HEK293 (cell line): ENCODE measurements around the gene C1QL4.
A peak's percentile ranks its signal among the peaks of the same experiment; 100 is the strongest.

Experiments used
- GLIS1 ChIP-seq: fragments of 450-650 bp; formaldehyde crosslinking; IDR thresholded peaks from 2 replicates; pipeline ENCODE4 v1.5.1; 2016; ENCODE audit warnings: missing biosample characterization, missing genetic modification characterization
- GLIS2 ChIP-seq: fragments of 450-650 bp; formaldehyde crosslinking; IDR thresholded peaks from 2 replicates; pipeline ENCODE4 v1.5.1; 2016; ENCODE audit warnings: missing biosample characterization, missing genetic modification characterization
- HOXC10 ChIP-seq: sonication (generic); formaldehyde crosslinking; IDR thresholded peaks from 2 replicates; pipeline ENCODE4 v1.8.1; 2023; ENCODE audit warnings: mild to moderate bottlenecking, missing genetic modification reagents
- PRDM6 ChIP-seq: fragments of 450-650 bp; formaldehyde crosslinking; IDR thresholded peaks from 2 replicates; pipeline ENCODE4 v1.5.1; 2017; ENCODE audit warnings: missing biosample characterization, missing genetic modification characterization
- RBAK ChIP-seq: fragments of 450-650 bp; formaldehyde crosslinking; IDR thresholded peaks from 2 replicates; pipeline ENCODE4 v1.5.1; 2016; ENCODE audit warnings: missing biosample characterization, missing genetic modification characterization
- SP7 ChIP-seq: fragments of 450-650 bp; formaldehyde crosslinking; IDR thresholded peaks from 2 replicates; pipeline ENCODE4 v1.5.1; 2016; ENCODE audit warnings: missing biosample characterization, missing genetic modification characterization
- TRIM28 ChIP-seq: IDR thresholded peaks from 2 replicates; pipeline ENCODE4 v1.6.1; 2011; ENCODE audit warnings: low read length, control low read depth, borderline replicate concordance
- ZBTB17 ChIP-seq: fragments of 450-650 bp; formaldehyde crosslinking; IDR thresholded peaks from 2 replicates; pipeline ENCODE4 v1.5.1; 2016; ENCODE audit warnings: missing biosample characterization, missing genetic modification characterization
- ZBTB6 ChIP-seq: fragments of 450-650 bp; formaldehyde crosslinking; IDR thresholded peaks from 2 replicates; pipeline ENCODE4 v1.5.1; 2017; ENCODE audit warnings: missing biosample characterization, missing genetic modification characterization
- ZEB2 ChIP-seq: fragments of 450-650 bp; formaldehyde crosslinking; IDR thresholded peaks from 2 replicates; pipeline ENCODE4 v1.5.1; 2016; ENCODE audit warnings: missing biosample characterization, missing genetic modification characterization
- ZFP69B ChIP-seq: fragments of 450-650 bp; formaldehyde crosslinking; IDR thresholded peaks from 2 replicates; pipeline ENCODE4 v1.5.1; 2016; ENCODE audit warnings: missing biosample characterization, missing genetic modification characterization
- ZIC2 ChIP-seq: fragments of 450-650 bp; formaldehyde crosslinking; IDR thresholded peaks from 2 replicates; pipeline ENCODE4 v1.5.1; 2016; ENCODE audit warnings: missing biosample characterization, missing genetic modification characterization
- ZNF155 ChIP-seq: fragments of 450-650 bp; formaldehyde crosslinking; IDR thresholded peaks from 2 replicates; pipeline ENCODE4 v1.5.1; 2016; ENCODE audit warnings: missing biosample characterization, missing genetic modification characterization
- ZNF2 ChIP-seq: fragments of 450-650 bp; formaldehyde crosslinking; IDR thresholded peaks from 2 replicates; pipeline ENCODE4 v1.5.1; 2016; ENCODE audit warnings: missing biosample characterization, missing genetic modification characterization
- ZNF24 ChIP-seq: fragments of 450-650 bp; formaldehyde crosslinking; IDR thresholded peaks from 2 replicates; pipeline ENCODE4 v1.5.1; 2016; ENCODE audit warnings: missing biosample characterization, missing genetic modification characterization
- ZNF335 ChIP-seq: fragments of 450-650 bp; formaldehyde crosslinking; conservative IDR thresholded peaks from 2 replicates; pipeline ENCODE4 v1.5.1; 2016; ENCODE audit warnings: missing biosample characterization, missing genetic modification characterization
- ZNF341 ChIP-seq: fragments of 450-650 bp; formaldehyde crosslinking; IDR thresholded peaks from 2 replicates; pipeline ENCODE4; 2016; ENCODE audit warnings: low read depth, missing biosample characterization, missing genetic modification characterization
- ZNF391 ChIP-seq: fragments of 450-650 bp; formaldehyde crosslinking; IDR thresholded peaks from 2 replicates; pipeline ENCODE4 v1.5.1; 2016; ENCODE audit warnings: low read depth, missing biosample characterization, missing genetic modification characterization, borderline replicate concordance
- ZNF423 ChIP-seq: fragments of 450-650 bp; formaldehyde crosslinking; IDR thresholded peaks from 2 replicates; pipeline ENCODE4 v1.5.1; 2016; ENCODE audit warnings: missing biosample characterization, missing genetic modification characterization
- ZNF501 ChIP-seq: fragments of 450-650 bp; formaldehyde crosslinking; IDR thresholded peaks from 2 replicates; pipeline ENCODE4 v1.5.1; 2016; ENCODE audit warnings: missing biosample characterization, missing genetic modification characterization
- ZNF544 ChIP-seq: fragments of 450-650 bp; formaldehyde crosslinking; IDR thresholded peaks from 2 replicates; pipeline ENCODE4 v1.5.0; 2017; ENCODE audit warnings: missing biosample characterization, missing genetic modification characterization
- ZNF777 ChIP-seq: fragments of 450-650 bp; formaldehyde crosslinking; IDR thresholded peaks from 2 replicates; pipeline ENCODE4 v1.5.1; 2017; ENCODE audit warnings: missing biosample characterization, missing genetic modification characterization, borderline replicate concordance
- TF ChIP-seq, protein P1 (sequence below): fragments of 450-650 bp; formaldehyde crosslinking; IDR thresholded peaks from 2 replicates; pipeline ENCODE4 v1.5.1; 2016; ENCODE audit warnings: missing biosample characterization, missing genetic modification characterization
- TF ChIP-seq, protein P2 (sequence below): fragments of 450-650 bp; formaldehyde crosslinking; IDR thresholded peaks from 2 replicates; pipeline ENCODE4 v1.5.1; 2016; ENCODE audit warnings: missing biosample characterization, missing genetic modification characterization
- TF ChIP-seq, protein P3 (sequence below): fragments of 450-650 bp; formaldehyde crosslinking; IDR thresholded peaks from 2 replicates; pipeline ENCODE4 v1.5.1; 2016; ENCODE audit warnings: missing biosample characterization, missing genetic modification characterization
- TF ChIP-seq, protein P4 (sequence below): fragments of 450-650 bp; formaldehyde crosslinking; optimal IDR thresholded peaks from 2 replicates; pipeline ENCODE3; 2016; ENCODE audit warnings: missing biosample characterization, mild to moderate bottlenecking, missing genetic modification characterization
- TF ChIP-seq, protein P5 (sequence below): fragments of 450-650 bp; formaldehyde crosslinking; IDR thresholded peaks from 2 replicates; pipeline ENCODE4 v1.5.1; 2017; ENCODE audit warnings: missing biosample characterization, missing genetic modification characterization
- TF ChIP-seq, protein P6 (sequence below): fragments of 450-650 bp; formaldehyde crosslinking; IDR thresholded peaks from 2 replicates; pipeline ENCODE4 v1.5.1; 2016; ENCODE audit warnings: missing biosample characterization, missing genetic modification characterization

Gene C1QL4

GRCh38 chr12:49342914-49343731 lies 6.1 kb upstream of the C1QL4 start (continued):
- TF ChIP-seq SP7 (tag by site-specific recombination) = peak; percentile 24; the same call in 1 of the 2 replicates
- TF ChIP-seq ZIC2 (tag by site-specific recombination) = peak; percentile 4; the same call in 1 of the 2 replicates
- peak; percentile 59 for TF ChIP-seq ZEB2 (tag by site-specific recombination)
- TF ChIP-seq ZNF2 (tag by site-specific recombination) = no peak
- TF ChIP-seq ZFP69B (tag by site-specific recombination) = no peak
- TF ChIP-seq ZNF335 = peak; percentile 59
- no peak for TF ChIP-seq PRDM6 (tag by site-specific recombination)
- TF ChIP-seq, protein P1, sequence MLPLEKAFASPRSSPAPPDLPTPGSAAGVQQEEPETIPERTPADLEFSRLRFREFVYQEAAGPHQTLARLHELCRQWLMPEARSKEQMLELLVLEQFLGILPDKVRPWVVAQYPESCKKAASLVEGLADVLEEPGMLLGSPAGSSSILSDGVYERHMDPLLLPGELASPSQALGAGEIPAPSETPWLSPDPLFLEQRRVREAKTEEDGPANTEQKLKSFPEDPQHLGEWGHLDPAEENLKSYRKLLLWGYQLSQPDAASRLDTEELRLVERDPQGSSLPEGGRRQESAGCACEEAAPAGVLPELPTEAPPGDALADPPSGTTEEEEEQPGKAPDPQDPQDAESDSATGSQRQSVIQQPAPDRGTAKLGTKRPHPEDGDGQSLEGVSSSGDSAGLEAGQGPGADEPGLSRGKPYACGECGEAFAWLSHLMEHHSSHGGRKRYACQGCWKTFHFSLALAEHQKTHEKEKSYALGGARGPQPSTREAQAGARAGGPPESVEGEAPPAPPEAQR (tag by site-specific recombination) = no peak
- 0 out of 2 replicates have a peak, but pooled peaks have one; percentile 25 for TF ChIP-seq GLIS2 (tag by site-specific recombination)
- no peak for TF ChIP-seq HOXC10 (CRISPR knock-in tag)
- TF ChIP-seq, protein P2, sequence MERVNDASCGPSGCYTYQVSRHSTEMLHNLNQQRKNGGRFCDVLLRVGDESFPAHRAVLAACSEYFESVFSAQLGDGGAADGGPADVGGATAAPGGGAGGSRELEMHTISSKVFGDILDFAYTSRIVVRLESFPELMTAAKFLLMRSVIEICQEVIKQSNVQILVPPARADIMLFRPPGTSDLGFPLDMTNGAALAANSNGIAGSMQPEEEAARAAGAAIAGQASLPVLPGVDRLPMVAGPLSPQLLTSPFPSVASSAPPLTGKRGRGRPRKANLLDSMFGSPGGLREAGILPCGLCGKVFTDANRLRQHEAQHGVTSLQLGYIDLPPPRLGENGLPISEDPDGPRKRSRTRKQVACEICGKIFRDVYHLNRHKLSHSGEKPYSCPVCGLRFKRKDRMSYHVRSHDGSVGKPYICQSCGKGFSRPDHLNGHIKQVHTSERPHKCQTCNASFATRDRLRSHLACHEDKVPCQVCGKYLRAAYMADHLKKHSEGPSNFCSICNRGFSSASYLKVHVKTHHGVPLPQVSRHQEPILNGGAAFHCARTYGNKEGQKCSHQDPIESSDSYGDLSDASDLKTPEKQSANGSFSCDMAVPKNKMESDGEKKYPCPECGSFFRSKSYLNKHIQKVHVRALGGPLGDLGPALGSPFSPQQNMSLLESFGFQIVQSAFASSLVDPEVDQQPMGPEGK (tag by site-specific recombination) = peak; percentile 41
- 0 out of 2 replicates have a peak, but pooled peaks have one; percentile 12 for TF ChIP-seq ZBTB17 (tag by site-specific recombination)
- TF ChIP-seq ZNF501 = no peak
- TF ChIP-seq, protein P3, sequence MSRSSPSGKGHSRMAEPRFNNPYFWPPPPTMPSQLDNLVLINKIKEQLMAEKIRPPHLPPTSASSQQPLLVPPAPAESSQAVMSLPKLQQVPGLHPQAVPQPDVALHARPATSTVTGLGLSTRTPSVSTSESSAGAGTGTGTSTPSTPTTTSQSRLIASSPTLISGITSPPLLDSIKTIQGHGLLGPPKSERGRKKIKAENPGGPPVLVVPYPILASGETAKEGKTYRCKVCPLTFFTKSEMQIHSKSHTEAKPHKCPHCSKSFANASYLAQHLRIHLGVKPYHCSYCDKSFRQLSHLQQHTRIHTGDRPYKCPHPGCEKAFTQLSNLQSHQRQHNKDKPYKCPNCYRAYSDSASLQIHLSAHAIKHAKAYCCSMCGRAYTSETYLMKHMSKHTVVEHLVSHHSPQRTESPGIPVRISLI = peak; percentile 97
- TF ChIP-seq, protein P4, sequence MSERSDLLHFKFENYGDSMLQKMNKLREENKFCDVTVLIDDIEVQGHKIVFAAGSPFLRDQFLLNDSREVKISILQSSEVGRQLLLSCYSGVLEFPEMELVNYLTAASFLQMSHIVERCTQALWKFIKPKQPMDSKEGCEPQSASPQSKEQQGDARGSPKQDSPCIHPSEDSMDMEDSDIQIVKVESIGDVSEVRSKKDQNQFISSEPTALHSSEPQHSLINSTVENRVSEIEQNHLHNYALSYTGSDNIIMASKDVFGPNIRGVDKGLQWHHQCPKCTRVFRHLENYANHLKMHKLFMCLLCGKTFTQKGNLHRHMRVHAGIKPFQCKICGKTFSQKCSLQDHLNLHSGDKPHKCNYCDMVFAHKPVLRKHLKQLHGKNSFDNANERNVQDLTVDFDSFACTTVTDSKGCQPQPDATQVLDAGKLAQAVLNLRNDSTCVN (tag by site-specific recombination) = peak; percentile 41
- TF ChIP-seq, protein P5, sequence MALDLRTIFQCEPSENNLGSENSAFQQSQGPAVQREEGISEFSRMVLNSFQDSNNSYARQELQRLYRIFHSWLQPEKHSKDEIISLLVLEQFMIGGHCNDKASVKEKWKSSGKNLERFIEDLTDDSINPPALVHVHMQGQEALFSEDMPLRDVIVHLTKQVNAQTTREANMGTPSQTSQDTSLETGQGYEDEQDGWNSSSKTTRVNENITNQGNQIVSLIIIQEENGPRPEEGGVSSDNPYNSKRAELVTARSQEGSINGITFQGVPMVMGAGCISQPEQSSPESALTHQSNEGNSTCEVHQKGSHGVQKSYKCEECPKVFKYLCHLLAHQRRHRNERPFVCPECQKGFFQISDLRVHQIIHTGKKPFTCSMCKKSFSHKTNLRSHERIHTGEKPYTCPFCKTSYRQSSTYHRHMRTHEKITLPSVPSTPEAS (tag by site-specific recombination) = peak; percentile 39; the same call in 1 of the 2 replicates
- TF ChIP-seq ZNF155 (tag by site-specific recombination) = no peak
- no peak for TF ChIP-seq ZNF544 (tag by site-specific recombination)
- no peak for TF ChIP-seq ZNF391 (tag by site-specific recombination)
- no peak for TF ChIP-seq ZNF24 (tag by site-specific recombination)
- TF ChIP-seq RBAK (tag by site-specific recombination) = no peak
- TF ChIP-seq, protein P6, sequence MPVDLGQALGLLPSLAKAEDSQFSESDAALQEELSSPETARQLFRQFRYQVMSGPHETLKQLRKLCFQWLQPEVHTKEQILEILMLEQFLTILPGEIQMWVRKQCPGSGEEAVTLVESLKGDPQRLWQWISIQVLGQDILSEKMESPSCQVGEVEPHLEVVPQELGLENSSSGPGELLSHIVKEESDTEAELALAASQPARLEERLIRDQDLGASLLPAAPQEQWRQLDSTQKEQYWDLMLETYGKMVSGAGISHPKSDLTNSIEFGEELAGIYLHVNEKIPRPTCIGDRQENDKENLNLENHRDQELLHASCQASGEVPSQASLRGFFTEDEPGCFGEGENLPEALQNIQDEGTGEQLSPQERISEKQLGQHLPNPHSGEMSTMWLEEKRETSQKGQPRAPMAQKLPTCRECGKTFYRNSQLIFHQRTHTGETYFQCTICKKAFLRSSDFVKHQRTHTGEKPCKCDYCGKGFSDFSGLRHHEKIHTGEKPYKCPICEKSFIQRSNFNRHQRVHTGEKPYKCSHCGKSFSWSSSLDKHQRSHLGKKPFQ (tag by site-specific recombination) = no peak
- no peak for TF ChIP-seq TRIM28
- TF ChIP-seq ZBTB6 (tag by site-specific recombination) = no peak
- peak; percentile 59; the same call in 1 of the 2 replicates for TF ChIP-seq ZNF341 (tag by site-specific recombination)
- peak; percentile 87 for TF ChIP-seq GLIS1 (tag by site-specific recombination)
- TF ChIP-seq ZNF423 (tag by site-specific recombination) = no peak
- 0 out of 2 replicates have a peak, but pooled peaks have one; percentile 14 for TF ChIP-seq ZNF777 (tag by site-specific recombination)
